DND-41 (cell line): ENCODE measurements around the gene EMP2.

ENCODE experiments used
- CTCF ChIP-seq: IDR thresholded peaks from 2 replicates; pipeline ENCODE4 v1.5.1; 2012; ENCODE audit warnings: borderline replicate concordance, low read length, moderate library complexity, mild to moderate bottlenecking; ENCODE audit not compliant: poor library complexity, severe bottlenecking; ENCODE audit errors: extremely low read depth
- EZH2 ChIP-seq: IDR thresholded peaks from 3 replicates; pipeline ENCODE4 v1.6.1; 2012; ENCODE audit warnings: borderline replicate concordance, low read depth, mild to moderate bottlenecking, moderate library complexity, low read length, inconsistent platforms; ENCODE audit not compliant: severe bottlenecking

DNA sequence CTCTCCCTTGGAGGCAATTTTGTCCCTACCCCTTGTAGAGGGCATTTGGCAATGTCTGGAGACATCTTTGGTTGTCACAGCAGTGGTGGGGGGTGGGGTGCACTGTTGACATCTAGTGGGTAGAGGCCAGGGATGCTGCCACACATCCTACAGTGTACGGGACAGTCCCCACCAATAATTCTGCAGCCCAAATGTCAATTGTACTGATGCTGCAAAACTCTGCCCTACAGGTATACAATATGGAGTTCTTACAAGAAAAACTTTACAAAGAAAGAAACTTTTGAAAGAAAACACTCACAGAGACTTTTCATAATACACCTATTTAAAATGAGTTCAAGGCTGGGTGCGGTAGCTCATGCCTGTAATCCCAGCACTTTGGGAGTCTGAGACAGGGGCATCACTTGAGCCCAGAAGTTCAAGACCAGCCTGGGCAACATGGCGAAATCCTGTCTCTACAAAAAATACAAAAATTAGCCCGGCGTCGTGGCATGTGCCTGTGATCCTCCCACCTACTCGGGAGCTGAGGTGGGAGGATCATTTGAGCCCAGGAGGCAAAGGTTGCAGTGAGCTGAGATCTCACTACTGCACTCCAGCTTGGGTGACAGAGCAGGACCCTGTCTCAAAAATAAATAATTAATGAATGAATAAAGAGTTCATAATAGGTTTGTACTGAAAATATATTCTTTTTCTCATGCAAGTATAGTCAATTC lies 59.4 kb downstream of the EMP2 start:
- TF ChIP-seq CTCF: no peak
- TF ChIP-seq EZH2: no peak
